A204.1 (cell line): Measurements from ENCODE around the gene TENT4B.

Experiments used
- FAIRE-seq: peaks from 2 replicates; lab custom pipeline; 2012; peaks lifted over from hg19 to GRCh38; lab: Jason Lieb, UNC

The TENT4B gene

GRCh38 chr16:50197582-50197981 lies 44.5 kb downstream of the TENT4B start:
- FAIRE-seq, result no peak

GRCh38 chr16:50198802-50199403 lies 45.8 kb downstream of the TENT4B start:
- no peak for FAIRE-seq

- FAIRE-seq, result peak; percentile 34
Measured at GRCh38 chr16:50201787-50202186, 48.7 kb downstream of the TENT4B start.

- FAIRE-seq, result peak; percentile 82
Measured at GRCh38 chr16:50202926-50203624, 50.0 kb downstream of the TENT4B start.

- no peak for FAIRE-seq
Measured at GRCh38 chr16:50203681-50204080, 50.6 kb downstream of the TENT4B start.

- no peak for FAIRE-seq
Measured at GRCh38 chr16:50204453-50205108, 51.5 kb downstream of the TENT4B start.

GRCh38 chr16:50207652-50208051 lies 54.5 kb downstream of the TENT4B start:
- no peak for FAIRE-seq

GRCh38 chr16:50208460-50208931 lies 55.4 kb downstream of the TENT4B start:
- no peak for FAIRE-seq

- no peak for FAIRE-seq
Measured at GRCh38 chr16:50209546-50210265, 56.6 kb downstream of the TENT4B start.

GRCh38 chr16:50210266-50211038 lies 57.3 kb downstream of the TENT4B start:
- peak; percentile 48 for FAIRE-seq

- peak; percentile 97 for FAIRE-seq
Measured at GRCh38 chr16:50213939-50214519, 60.9 kb downstream of the TENT4B start.

GRCh38 chr16:50215680-50216079 lies 62.6 kb downstream of the TENT4B start:
- FAIRE-seq, result no peak

GRCh38 chr16:50216231-50216630 lies 63.1 kb downstream of the TENT4B start:
- no peak for FAIRE-seq

GRCh38 chr16:50219402-50219975 lies 66.4 kb downstream of the TENT4B start:
- FAIRE-seq, result no peak

GRCh38 chr16:50224286-50224685 lies 71.2 kb downstream of the TENT4B start:
- FAIRE-seq, result no peak

- no peak for FAIRE-seq
Measured at GRCh38 chr16:50227120-50227519, 74.0 kb downstream of the TENT4B start.

- no peak for FAIRE-seq
Measured at GRCh38 chr16:50227665-50228064, 74.6 kb downstream of the TENT4B start.

- no peak for FAIRE-seq
Measured at GRCh38 chr16:50228364-50228868, 75.3 kb downstream of the TENT4B start.

GRCh38 chr16:50229149-50229726 lies 76.1 kb downstream of the TENT4B start:
- no peak for FAIRE-seq

GRCh38 chr16:50234771-50235556 lies 81.9 kb downstream of the TENT4B start:
- FAIRE-seq, result no peak
